Fibroblast of mammary gland (primary cell): ENCODE data around the gene APOL4.

Source experiments
- DNase-seq: peaks from one replicate; pipeline ENCODE4 v3.0.0-alpha.2; 2010; ENCODE audit warnings: low read depth
- H3K4me3 ChIP-seq: 2 replicates; pipeline ENCODE4 v1.5.1; 2011; ENCODE audit warnings: low read depth, mild to moderate bottlenecking, low read length, moderate library complexity; ENCODE audit not compliant: control insufficient read depth
- TF ChIP-seq, protein P1 (sequence below): conservative IDR thresholded peaks from 2 replicates; pipeline ENCODE4 v1.5.1; 2011; ENCODE audit warnings: low read depth, low read length, inconsistent platforms; ENCODE audit not compliant: control insufficient read depth, insufficient read depth

Gene APOL4

DNA sequence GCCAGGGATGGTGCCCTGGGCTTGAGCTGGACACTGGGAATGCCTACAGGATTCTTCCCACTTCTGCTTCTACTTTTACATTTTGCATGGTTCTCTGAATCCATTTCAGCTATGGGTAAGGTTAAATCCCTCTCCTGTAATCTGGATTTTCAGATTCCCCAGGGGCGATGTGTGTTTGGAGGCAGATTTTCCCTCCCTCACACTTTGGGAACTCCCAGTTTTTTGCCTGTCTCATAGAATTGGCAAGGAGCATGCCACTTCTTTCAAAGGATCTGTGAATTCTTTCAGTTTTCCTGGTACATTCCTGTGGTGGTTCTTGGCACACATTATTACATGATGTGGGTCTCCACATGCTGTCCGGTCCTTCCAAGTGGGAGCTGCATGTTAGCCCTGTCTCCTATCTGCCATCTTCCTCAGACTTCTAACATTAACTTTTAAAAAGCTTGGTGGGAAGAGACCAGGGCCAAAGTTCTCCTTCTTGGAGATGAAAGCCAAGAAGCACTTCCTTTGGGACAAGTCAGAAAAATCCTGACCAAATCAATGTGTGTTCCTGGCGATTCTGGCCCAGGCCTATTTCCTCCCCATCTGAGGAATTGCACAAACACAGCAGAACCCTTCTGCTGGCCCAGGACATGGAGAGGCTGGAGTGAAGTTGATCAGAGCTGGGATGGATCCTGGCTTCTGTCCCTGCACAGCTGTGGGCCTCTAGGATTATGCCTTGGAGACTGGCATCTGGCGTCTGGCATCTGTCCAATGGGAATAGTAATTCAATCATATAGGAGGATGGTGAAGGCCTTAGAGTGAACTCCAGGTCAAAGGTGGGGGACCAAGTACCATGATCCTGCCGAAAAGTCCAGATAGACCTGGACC is 43.1 kb upstream of the APOL4 start:
- DNase-seq: peak; percentile 65
- no peak overlapping the region for H3K4me3 ChIP-seq

DNA sequence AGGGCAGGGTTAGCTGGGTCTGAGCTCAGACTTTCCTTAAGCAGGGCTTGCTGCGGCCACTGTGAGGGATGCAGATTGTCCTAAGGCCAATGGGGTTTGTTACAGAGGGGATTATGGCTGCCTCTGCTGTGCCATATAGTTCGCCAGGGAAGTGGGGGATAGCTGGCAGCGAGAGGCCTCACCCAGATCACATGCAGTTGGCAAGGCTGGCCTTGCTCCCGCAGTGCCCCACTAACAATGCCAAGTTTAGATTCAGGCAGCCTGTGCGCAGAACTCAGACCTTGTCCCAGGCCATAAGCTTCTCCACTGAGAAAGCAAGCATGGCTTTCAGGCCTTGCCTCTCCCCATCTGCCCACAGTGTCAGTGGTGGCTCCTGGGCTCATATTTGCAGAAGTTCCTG is 42.4 kb upstream of the APOL4 start:
- H3K4me3 ChIP-seq: no peak overlapping the region
- no peak for DNase-seq
- TF ChIP-seq, protein P1, sequence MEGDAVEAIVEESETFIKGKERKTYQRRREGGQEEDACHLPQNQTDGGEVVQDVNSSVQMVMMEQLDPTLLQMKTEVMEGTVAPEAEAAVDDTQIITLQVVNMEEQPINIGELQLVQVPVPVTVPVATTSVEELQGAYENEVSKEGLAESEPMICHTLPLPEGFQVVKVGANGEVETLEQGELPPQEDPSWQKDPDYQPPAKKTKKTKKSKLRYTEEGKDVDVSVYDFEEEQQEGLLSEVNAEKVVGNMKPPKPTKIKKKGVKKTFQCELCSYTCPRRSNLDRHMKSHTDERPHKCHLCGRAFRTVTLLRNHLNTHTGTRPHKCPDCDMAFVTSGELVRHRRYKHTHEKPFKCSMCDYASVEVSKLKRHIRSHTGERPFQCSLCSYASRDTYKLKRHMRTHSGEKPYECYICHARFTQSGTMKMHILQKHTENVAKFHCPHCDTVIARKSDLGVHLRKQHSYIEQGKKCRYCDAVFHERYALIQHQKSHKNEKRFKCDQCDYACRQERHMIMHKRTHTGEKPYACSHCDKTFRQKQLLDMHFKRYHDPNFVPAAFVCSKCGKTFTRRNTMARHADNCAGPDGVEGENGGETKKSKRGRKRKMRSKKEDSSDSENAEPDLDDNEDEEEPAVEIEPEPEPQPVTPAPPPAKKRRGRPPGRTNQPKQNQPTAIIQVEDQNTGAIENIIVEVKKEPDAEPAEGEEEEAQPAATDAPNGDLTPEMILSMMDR: no peak

More for the DNA sequence above, 43.1 kb upstream of the APOL4 start:
- TF ChIP-seq, protein P1: no peak

DNA sequence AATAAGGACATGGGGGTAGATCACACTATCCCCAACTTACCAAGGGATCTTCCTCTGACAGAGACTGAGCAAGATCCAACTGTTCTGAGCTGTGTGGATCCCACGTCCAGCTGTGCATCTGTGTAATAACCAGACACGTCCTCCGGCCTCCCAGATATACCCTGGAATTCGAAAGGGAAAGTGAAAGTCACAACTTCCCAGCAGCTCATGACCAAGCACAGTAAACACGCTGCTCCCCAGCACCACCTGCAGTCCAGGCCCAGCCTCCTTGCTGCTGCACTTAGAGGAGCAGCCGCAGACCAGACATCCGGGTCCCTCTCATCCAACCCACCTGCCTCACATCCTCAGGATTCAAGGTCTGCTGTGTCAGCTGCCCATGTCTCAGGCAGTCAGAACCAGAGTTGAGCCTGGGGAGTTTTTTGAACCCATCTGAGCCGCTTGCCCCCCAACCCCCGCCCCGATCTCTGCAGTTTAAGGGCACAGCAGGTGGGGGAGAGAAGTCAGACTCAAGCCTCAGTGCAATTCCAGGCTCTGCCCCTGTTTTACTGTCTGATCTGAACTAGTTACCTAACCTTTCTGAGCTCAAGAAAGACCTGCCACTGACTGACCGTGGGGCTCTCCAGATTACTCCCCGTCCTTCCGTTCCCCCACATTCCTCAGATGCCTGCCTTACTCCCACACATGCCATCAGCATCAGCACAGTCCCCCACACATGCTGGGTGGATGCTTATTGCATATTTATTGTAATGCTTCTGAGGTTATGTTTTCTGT is 38.0 kb upstream of the APOL4 start, which contains the start of gene APOL2:
TSS of gene APOL2 (minus strand) at position 127 of the 771 bp plus-strand sequence. CDS start 6,365 bp downstream, outside the sequence.
- TF ChIP-seq, protein P1: peak; percentile 71
- peak within 1 kb of the TSS; percentile 83 for H3K4me3 ChIP-seq
- DNase-seq: peak; percentile 93

DNA sequence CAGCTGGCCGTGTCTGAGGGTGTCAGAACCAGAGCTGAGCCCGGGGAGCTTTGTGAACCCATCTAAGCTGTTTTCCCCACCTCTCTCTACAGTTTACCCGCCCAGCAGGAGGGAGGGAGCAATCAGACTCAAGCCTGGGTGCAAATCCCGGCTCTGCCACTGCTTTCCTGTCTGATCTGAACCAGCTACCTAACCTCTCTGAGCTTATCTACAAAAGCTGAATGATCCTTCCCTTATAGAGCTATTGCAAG is 37.5 kb upstream of the APOL4 start:
- TF ChIP-seq, protein P1: no peak
- peak overlapping the region; percentile 83 for H3K4me3 ChIP-seq
- DNase-seq: no peak

DNA sequence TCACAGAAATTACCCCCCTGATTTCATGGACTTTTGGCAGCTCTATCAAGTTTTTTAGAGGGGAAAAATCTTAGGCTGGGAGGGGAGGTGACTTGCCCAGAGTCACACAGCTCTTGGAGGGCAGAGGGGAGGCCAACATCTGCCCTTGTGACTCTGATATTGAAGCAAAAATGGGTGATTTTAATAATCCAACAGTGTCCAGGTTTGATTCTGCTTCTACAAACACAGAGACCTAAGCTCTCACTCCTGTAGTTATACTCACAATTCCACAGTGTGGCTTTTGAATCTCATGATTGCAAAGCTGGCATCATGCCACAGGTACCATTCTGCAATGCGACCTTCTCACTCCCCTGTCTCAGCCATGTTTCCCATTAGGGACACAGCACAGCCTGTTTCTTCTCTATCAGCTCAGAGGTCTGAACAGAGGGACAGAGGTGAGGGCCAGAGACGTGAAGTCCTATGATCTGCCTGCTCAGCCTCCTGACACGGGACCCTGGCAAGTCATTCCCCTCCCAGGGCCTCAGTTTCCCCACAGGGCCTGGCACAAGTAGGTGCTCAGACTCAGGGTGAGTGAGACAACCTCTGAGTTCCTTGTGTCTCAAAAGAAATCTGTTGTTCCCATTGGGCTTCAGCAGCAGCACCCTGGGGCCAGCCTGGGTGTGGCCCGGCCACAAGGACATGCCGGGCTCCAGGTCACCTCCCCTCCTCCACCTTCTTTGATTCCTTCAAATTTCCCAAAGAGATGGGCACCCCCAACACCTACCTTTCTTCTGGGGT is 37.0 kb upstream of the APOL4 start:
- H3K4me3 ChIP-seq: peak overlapping the region; percentile 83
- TF ChIP-seq, protein P1: no peak
- no peak for DNase-seq
